Transverse colon (tissue), 4 donors: ENCODE data around the gene MAGI2. TPM values are rescaled to one million over a fixed set of nuclear protein-coding genes. Genes with fewer than 3 reads are reported as not detected.

Experiments
- DNase-seq: peaks from one replicate; pipeline ENCODE4 v3.0.0-alpha.2; 2019
- H3K27ac ChIP-seq, 4 donors: fragments of 200-600 bp; sonication (generic); 2 replicates each; pipeline ENCODE4 v1.5.1; 2016 to 2018; ENCODE audit warnings: inconsistent platforms in 4 of 4
- H3K27me3 ChIP-seq: fragments of 200-600 bp; sonication (generic); 2 replicates; pipeline ENCODE4 v1.5.1; 2017; ENCODE audit warnings: inconsistent platforms
- H3K36me3 ChIP-seq, 4 donors: fragments of 200-600 bp; sonication (generic); 2 replicates each; pipeline ENCODE4 v1.5.1; 2017 to 2019; ENCODE audit warnings: inconsistent platforms in 4 of 4
- H3K4me1 ChIP-seq, 4 donors: fragments of 200-600 bp; sonication (generic); 2 replicates each; pipeline ENCODE4 v1.5.1; 2017 to 2020; ENCODE audit warnings: inconsistent platforms in 4 of 4
- H3K4me3 ChIP-seq, 4 donors: fragments of 200-600 bp; sonication (generic); 1 replicate in 1 of 4; 2 replicates in 3 of 4; pipeline versions ENCODE4 v1.5.1 to v1.6.1; 2017 to 2019; ENCODE audit warnings: inconsistent platforms in 4 of 4
- H3K9me3 ChIP-seq, 2 donors: fragments of 200-600 bp; sonication (generic); 2 replicates each; pipeline ENCODE4 v1.5.1; 2017 to 2019; ENCODE audit warnings: inconsistent platforms in 2 of 2
- EP300 ChIP-seq: sonication (generic); formaldehyde crosslinking; IDR thresholded peaks from one replicate; pipeline ENCODE4 v1.6.1; 2017; ENCODE audit warnings: antibody characterized with exemption, low read depth
- POLR2A ChIP-seq: fragments of 450-650 bp; IDR thresholded peaks from one replicate; pipeline ENCODE4 v1.6.1; 2016; ENCODE audit warnings: antibody characterized with exemption, mild to moderate bottlenecking, moderate library complexity
- POLR2AphosphoS5 ChIP-seq, 3 donors: sonication (generic); formaldehyde crosslinking; IDR thresholded peaks; one replicate each; pipeline ENCODE4 v1.6.1; 2016; ENCODE audit warnings: antibody characterized with exemption in 3 of 3
- WGBS, 2 donors: methylation state at CpG; one replicate each; pipeline ENCODE4 v1.1.5; 2018; ENCODE audit warnings: low coverage in 1 of 2; 5-methylcytosine and 5-hydroxymethylcytosine counted together
- in situ Hi-C, 4 donors: fragments of 200-750 bp; cut with MboI; loops; one replicate each; pipeline versions ENCODE4 v1.15.0 to v1.15.1; 2017; ENCODE audit warnings: low sequenced_read_pairs in 3 of 4, low pct_ligation_motif_present in 1 of 4, low pct_unique_long_range_greater_than_20kb in 1 of 4
- intact Hi-C: fragments of 100-400 bp; cut with DNase I; formaldehyde crosslinking; loops from one replicate; pipeline ENCODE4 v1.15.1; 2023; ENCODE audit warnings: low total_unique reads
- total RNA-seq, 4 donors: library from RNA; depleted of rRNA; stranded (reverse); fragments of >200 nt; gene quantifications; one replicate each; pipeline ENCODE4 v1.1.0, GENCODE V29; 2016
- TF ChIP-seq, protein P1 (sequence below), 5 experiments: fragments of 200-600 bp in 3 of 5; fragments of 450-650 bp in 2 of 5; sonication (generic) in 3 of 5; IDR thresholded peaks; 1 replicate in 2 of 5; 2 replicates in 3 of 5; pipeline ENCODE4 v1.5.1; 2016 to 2017; ENCODE audit warnings: antibody characterized with exemption in 5 of 5, inconsistent platforms in 3 of 5, mild to moderate bottlenecking in 2 of 5, moderate library complexity in 1 of 5

Gene MAGI2
- total RNA-seq, 4 donors from 2014 or later = 1.6 to 9.7 (median 4.1) TPM

DNA sequence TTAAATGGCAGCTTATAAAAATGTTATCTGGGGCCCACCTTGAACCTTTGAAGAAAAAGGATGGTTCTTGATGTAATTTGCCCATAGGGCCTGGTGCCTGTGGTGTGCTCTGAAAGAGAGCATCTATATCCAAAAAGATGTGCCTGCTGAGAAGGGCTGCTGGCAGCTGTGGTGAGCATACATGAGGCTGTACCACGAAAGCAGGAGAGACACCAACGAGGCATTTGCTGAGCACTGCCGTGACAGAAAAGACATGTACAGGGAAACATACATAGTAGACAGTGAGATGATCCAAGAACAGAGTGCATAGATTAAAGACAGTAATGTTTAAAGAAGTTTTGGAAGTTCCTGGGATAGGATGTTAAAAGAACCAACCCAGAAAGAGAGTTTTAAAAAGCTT is 990.4 kb downstream of the MAGI2 start:
- H3K27me3 ChIP-seq = no peaks in the 10 kb centered on the region

DNA sequence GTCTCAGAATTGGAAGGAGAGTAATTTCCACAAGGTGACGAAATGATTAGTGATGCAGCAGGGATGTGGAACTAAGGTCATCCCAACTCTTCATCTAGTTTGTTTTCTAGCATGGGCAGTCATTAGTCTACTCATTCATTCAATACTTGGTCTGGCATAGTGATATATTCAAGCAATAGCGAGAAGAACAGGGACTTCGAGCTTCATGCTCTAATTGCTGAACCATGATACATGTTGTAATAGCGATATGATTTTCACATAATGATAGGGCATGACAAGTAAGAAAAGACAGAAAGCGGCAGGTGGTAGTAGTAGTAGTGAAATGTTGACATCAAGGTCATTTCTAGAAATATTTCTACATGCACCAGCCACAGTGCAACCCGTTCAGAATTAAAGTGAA is 1002.8 kb downstream of the MAGI2 start:
- intact Hi-C loops = no loop called here
- Histone ChIP-seq H3K36me3 (no peaks in the 10 kb centered on the region), H3K27ac (no peak overlapping the region), H3K9me3 (no peaks in the 10 kb centered on the region), H3K4me1 (no peaks in the 10 kb centered on the region), H3K27me3 (no peaks in the 10 kb centered on the region), H3K4me3 (no peak overlapping the region)
- in situ Hi-C loops = no loop called here
- WGBS, 2 donors = 68 to 71% methylated on average over 5 to 6 of the region's 6 CpGs
- DNase-seq = no peak
- TF ChIP-seq POLR2A = no peak

More for the DNA sequence above, 990.4 kb downstream of the MAGI2 start:
- Histone ChIP-seq H3K9me3 (no peaks in the 10 kb centered on the region), H3K4me1 (no peaks in the 10 kb centered on the region), H3K4me3 (no peak overlapping the region), H3K36me3 (no peaks in the 10 kb centered on the region), H3K27ac (no peak overlapping the region)
- intact Hi-C loops = no loop called here
- in situ Hi-C loops = no loop called here
- TF ChIP-seq POLR2AphosphoS5 (IDR thresholded peaks at IDR 0.05) = no peak
- TF ChIP-seq POLR2A = no peak
- TF ChIP-seq, protein P1, sequence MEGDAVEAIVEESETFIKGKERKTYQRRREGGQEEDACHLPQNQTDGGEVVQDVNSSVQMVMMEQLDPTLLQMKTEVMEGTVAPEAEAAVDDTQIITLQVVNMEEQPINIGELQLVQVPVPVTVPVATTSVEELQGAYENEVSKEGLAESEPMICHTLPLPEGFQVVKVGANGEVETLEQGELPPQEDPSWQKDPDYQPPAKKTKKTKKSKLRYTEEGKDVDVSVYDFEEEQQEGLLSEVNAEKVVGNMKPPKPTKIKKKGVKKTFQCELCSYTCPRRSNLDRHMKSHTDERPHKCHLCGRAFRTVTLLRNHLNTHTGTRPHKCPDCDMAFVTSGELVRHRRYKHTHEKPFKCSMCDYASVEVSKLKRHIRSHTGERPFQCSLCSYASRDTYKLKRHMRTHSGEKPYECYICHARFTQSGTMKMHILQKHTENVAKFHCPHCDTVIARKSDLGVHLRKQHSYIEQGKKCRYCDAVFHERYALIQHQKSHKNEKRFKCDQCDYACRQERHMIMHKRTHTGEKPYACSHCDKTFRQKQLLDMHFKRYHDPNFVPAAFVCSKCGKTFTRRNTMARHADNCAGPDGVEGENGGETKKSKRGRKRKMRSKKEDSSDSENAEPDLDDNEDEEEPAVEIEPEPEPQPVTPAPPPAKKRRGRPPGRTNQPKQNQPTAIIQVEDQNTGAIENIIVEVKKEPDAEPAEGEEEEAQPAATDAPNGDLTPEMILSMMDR (IDR thresholded peaks at IDR 0.05) = no peak
- TF ChIP-seq EP300 = no peak
- DNase-seq = no peak
- 84% methylated on average over 3 of the region's 3 CpGs; no CpG with 5 or more reads in 1 of the 2 donors for WGBS, 2 donors

DNA sequence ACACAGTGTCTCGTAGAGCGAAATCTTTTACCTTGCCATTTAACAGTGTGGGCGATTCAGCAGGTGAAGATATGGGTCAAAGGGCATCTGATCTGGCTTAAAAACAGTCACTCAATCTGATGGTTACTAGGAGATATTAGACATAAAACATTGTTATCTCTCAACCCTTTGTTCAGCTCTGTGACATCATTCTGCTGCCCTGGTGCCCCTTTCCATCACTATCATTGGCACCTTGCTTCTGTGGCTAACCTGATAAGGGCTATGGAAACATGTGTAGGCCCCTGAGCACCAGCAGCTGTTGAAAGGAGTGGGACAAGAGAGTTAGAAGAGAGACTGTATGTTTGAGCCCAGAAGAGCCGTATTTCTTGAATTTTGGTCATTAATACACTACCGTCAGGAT is 1004.6 kb downstream of the MAGI2 start:
- DNase-seq = no peak
- Histone ChIP-seq H3K36me3 (no peaks in the 10 kb centered on the region), H3K4me1 (no peaks in the 10 kb centered on the region), H3K27ac (no peak overlapping the region), H3K27me3 (no peaks in the 10 kb centered on the region), H3K9me3 (no peaks in the 10 kb centered on the region), H3K4me3 (no peak overlapping the region)
- TF ChIP-seq POLR2AphosphoS5 (IDR thresholded peaks at IDR 0.05) (no peak), EP300 (no peak), POLR2A (no peak)
- TF ChIP-seq, protein P1 (IDR thresholded peaks at IDR 0.05) = no peak
- in situ Hi-C loops (no loop called here), intact Hi-C loops (no loop called here)
- 80 to 83% methylated on average over 5 of the region's 5 CpGs for WGBS, 2 donors

DNA sequence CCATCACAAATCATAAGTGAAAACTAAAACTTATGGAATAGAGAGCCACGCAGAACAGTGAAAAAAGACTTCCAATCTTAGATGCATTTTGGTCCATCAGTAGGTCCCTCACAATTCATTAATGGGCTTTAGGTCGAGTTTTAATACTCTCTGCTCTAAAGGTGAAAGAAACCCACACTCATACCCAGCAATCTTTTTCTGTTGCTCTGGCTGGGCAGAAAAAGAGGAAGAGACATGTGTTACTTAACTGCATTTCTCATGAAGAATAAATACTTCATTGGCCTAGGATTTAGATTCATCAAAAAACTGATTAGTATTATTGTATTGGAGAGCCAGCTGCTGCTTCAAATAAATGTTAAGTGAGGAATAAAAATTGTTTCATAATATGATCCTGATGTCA is 1009.2 kb downstream of the MAGI2 start:
- intact Hi-C loops = no loop called here
- H3K4me1 ChIP-seq = no peaks in the 10 kb centered on the region
- TF ChIP-seq EP300 (no peak), POLR2AphosphoS5 (IDR thresholded peaks at IDR 0.05) (no peak), POLR2A (no peak)
- TF ChIP-seq, protein P1 (IDR thresholded peaks at IDR 0.05) = no peak
- H3K27ac ChIP-seq = no peak overlapping the region
- H3K9me3 ChIP-seq = no peaks in the 10 kb centered on the region
- no peak for DNase-seq
- H3K4me3 ChIP-seq = no peak overlapping the region
- in situ Hi-C loops = no loop called here
- 56 to 73% methylated on average over 2 of the region's 2 CpGs for WGBS, 2 donors
- no peaks in the 10 kb centered on the region for H3K27me3 ChIP-seq
- H3K36me3 ChIP-seq = no peaks in the 10 kb centered on the region

DNA sequence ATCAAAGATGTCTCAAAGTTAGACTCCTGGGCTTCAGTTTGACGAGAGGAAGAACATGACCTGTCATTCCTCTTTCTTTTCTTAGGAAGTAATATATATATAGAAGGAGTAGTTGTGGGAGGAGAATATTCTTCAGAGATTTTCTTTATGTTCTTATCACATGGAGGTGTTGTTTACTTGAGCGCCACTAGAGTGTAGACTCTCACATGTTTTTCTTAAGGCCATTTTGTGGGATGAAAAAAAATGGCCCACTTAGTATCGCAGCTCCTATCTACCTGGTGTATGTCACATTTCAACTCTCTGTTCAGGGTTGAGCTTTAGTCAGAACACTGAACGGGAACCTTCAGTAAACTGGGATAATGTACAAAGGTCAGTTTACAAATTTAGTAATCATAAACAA is 1009.7 kb downstream of the MAGI2 start:
- Histone ChIP-seq H3K4me1 (no peaks in the 10 kb centered on the region), H3K9me3 (no peaks in the 10 kb centered on the region), H3K27me3 (no peaks in the 10 kb centered on the region), H3K4me3 (no peak overlapping the region), H3K36me3 (no peaks in the 10 kb centered on the region), H3K27ac (no peak overlapping the region)
- 68 to 85% methylated on average over 3 to 4 of the region's 4 CpGs for WGBS, 2 donors
- no peak for DNase-seq
- in situ Hi-C loops = no loop called here
- TF ChIP-seq, protein P1 (IDR thresholded peaks at IDR 0.05) = no peak
- no peak for TF ChIP-seq POLR2AphosphoS5 (IDR thresholded peaks at IDR 0.05)
- TF ChIP-seq POLR2A = no peak
- TF ChIP-seq EP300 = no peak
- intact Hi-C loops = no loop called here
